ENCODE measurements around the gene CLASP2. TPM values are rescaled to one million over a fixed set of nuclear protein-coding genes. Genes with fewer than 3 reads are reported as not detected.

CLASP2 gene
- polyA plus RNA-seq, 3 donors, result 10.1 to 16.1 (median 13.9) TPM

GRCh38 chr3:33541918-33542317, 176.1 kb downstream of the CLASP2 start:
- H3K27me3 ChIP-seq (ENCODE audit: control insufficient read depth in 2 of 2, insufficient read depth in 2 of 2, low read length in 2 of 2), result no peaks in the 10 kb centered on the region
- no peaks in the 10 kb centered on the region for H4K20me1 ChIP-seq (ENCODE audit: insufficient read depth, low read length)
- Mint-ChIP-seq H3K36me3 (peaks cover 59 to 64% of the 10 kb centered on the region in 2 donors), H3K27ac (no peak overlapping the region), H3K27me3 (ENCODE audit: low read depth in 3 of 3) (no peaks in the 10 kb centered on the region), H3K4me3 (no peak overlapping the region), H3K9me3 (no peaks in the 10 kb centered on the region), H3K4me1 (no peaks in the 10 kb centered on the region)
- H3K9me3 ChIP-seq (replicated peaks in 1 of 2; ENCODE audit: control insufficient read depth in 1 of 2, insufficient read depth in 1 of 2, low read length in 2 of 2), result no peaks in the 10 kb centered on the region
- H3K4me3 ChIP-seq (replicated peaks in 1 of 3; ENCODE audit: low read depth in 2 of 3, low read length in 3 of 3), result no peak overlapping the region
- intact Hi-C loops (cut with micrococcal nuclease), result no loop called here
- no peak for DNase-seq
- no peak overlapping the region for H3K27ac ChIP-seq (ENCODE audit: low read depth in 1 of 2, low read length in 2 of 2)
- no peak for TF ChIP-seq CTCF (IDR thresholded peaks at IDR 0.05)
- peaks cover 57 to 94% of the 10 kb centered on the region in 2 donors for H3K36me3 ChIP-seq (replicated peaks in 1 of 2; ENCODE audit: control insufficient read depth in 1 of 2, insufficient read depth in 2 of 2, low read length in 2 of 2)
- H3K79me2 ChIP-seq (ENCODE audit: insufficient read depth, low read length), result no peaks in the 10 kb centered on the region
- no peak overlapping the region for H2AFZ ChIP-seq (ENCODE audit: insufficient read depth, low read depth, low read length, poor library complexity, severe bottlenecking)
- no peaks in the 10 kb centered on the region for H3K4me1 ChIP-seq (ENCODE audit: control insufficient read depth in 1 of 2, insufficient read depth in 2 of 2, low read length in 2 of 2)
- no peak overlapping the region for H3K9ac ChIP-seq (ENCODE audit: insufficient read depth, low read length, poor library complexity, severe bottlenecking)
- H3K4me2 ChIP-seq (replicated peaks; ENCODE audit: extremely low read depth, low read length, poor library complexity, severe bottlenecking), result no peak overlapping the region

- H2AFZ ChIP-seq (ENCODE audit: insufficient read depth, low read depth, low read length, poor library complexity, severe bottlenecking), result no peak overlapping the region
- Mint-ChIP-seq H3K9me3 (no peaks in the 10 kb centered on the region), H3K4me1 (no peaks in the 10 kb centered on the region), H3K4me3 (no peak overlapping the region), H3K27me3 (ENCODE audit: low read depth in 3 of 3) (no peaks in the 10 kb centered on the region), H3K27ac (no peak overlapping the region), H3K36me3 (peaks cover 61 to 67% of the 10 kb centered on the region in 2 donors)
- no peaks in the 10 kb centered on the region for H3K27me3 ChIP-seq (ENCODE audit: control insufficient read depth in 2 of 2, insufficient read depth in 2 of 2, low read length in 2 of 2)
- no peak overlapping the region for H3K9ac ChIP-seq (ENCODE audit: insufficient read depth, low read length, poor library complexity, severe bottlenecking)
- H3K4me1 ChIP-seq (ENCODE audit: control insufficient read depth in 1 of 2, insufficient read depth in 2 of 2, low read length in 2 of 2), result no peaks in the 10 kb centered on the region
- peaks cover 56 to 95% of the 10 kb centered on the region in 2 donors for H3K36me3 ChIP-seq (replicated peaks in 1 of 2; ENCODE audit: control insufficient read depth in 1 of 2, insufficient read depth in 2 of 2, low read length in 2 of 2)
- H3K4me2 ChIP-seq (replicated peaks; ENCODE audit: extremely low read depth, low read length, poor library complexity, severe bottlenecking), result no peak overlapping the region
- no CpG with 5 or more reads among the region's 4 CpGs for WGBS (ENCODE audit: insufficient coverage)
- no peaks in the 10 kb centered on the region for H3K9me3 ChIP-seq (replicated peaks in 1 of 2; ENCODE audit: control insufficient read depth in 1 of 2, insufficient read depth in 1 of 2, low read length in 2 of 2)
- H3K79me2 ChIP-seq (ENCODE audit: insufficient read depth, low read length), result no peaks in the 10 kb centered on the region
- no peak overlapping the region for H3K27ac ChIP-seq (ENCODE audit: low read depth in 1 of 2, low read length in 2 of 2)
- TF ChIP-seq CTCF (IDR thresholded peaks at IDR 0.05), result no peak
- no peak overlapping the region for H3K4me3 ChIP-seq (replicated peaks in 1 of 3; ENCODE audit: low read depth in 2 of 3, low read length in 3 of 3)
- no peaks in the 10 kb centered on the region for H4K20me1 ChIP-seq (ENCODE audit: insufficient read depth, low read length)
- DNase-seq, result no peak
- intact Hi-C loops (cut with micrococcal nuclease), result no loop called here
Observed at GRCh38 chr3:33538678-33539339, 179.2 kb downstream of the CLASP2 start.
